Small intestine (tissue), 7 donors: Measurements from ENCODE around the gene DIO3. TPM values are rescaled to one million over a fixed set of nuclear protein-coding genes. Genes with fewer than 3 reads are reported as not detected.

Source experiments
- DNase-seq, 2 donors: peaks; one replicate each; pipeline versions ENCODE4 v3.0.0 to v3.0.0-alpha.2; 2013
- FAIRE-seq: peaks from 2 replicates; lab custom pipeline; 2012; peaks lifted over from hg19 to GRCh38; lab: Jason Lieb, UNC
- H3K27ac ChIP-seq, 3 donors: one replicate each; pipeline ENCODE4 v1.5.1; 2013; ENCODE audit warnings: low read length in 2 of 3, mild to moderate bottlenecking in 2 of 3, control low read depth in 1 of 3, inconsistent platforms in 1 of 3, low read depth in 1 of 3, moderate library complexity in 1 of 3
- H3K27me3 ChIP-seq, 3 donors: one replicate each; pipeline ENCODE4 v1.6.1; 2013; ENCODE audit warnings: low read length in 3 of 3, inconsistent platforms in 1 of 3; ENCODE audit not compliant: control insufficient read depth in 3 of 3, insufficient read depth in 3 of 3
- H3K36me3 ChIP-seq, 3 donors: one replicate each; pipeline ENCODE4 v1.6.1; 2013; ENCODE audit warnings: low read length in 3 of 3, inconsistent platforms in 1 of 3, low read depth in 1 of 3, mild to moderate bottlenecking in 1 of 3, moderate library complexity in 1 of 3; ENCODE audit not compliant: control insufficient read depth in 3 of 3, insufficient read depth in 2 of 3
- H3K4me1 ChIP-seq, 3 donors: one replicate each; pipeline ENCODE4 v1.6.1; 2013; ENCODE audit warnings: low read length in 2 of 3, inconsistent platforms in 1 of 3, low read depth in 1 of 3, mild to moderate bottlenecking in 1 of 3, moderate library complexity in 1 of 3; ENCODE audit not compliant: control insufficient read depth in 3 of 3, insufficient read depth in 2 of 3
- H3K4me3 ChIP-seq, 3 donors: one replicate each; pipeline ENCODE4 v1.5.1; 2013; ENCODE audit warnings: low read length in 3 of 3, control low read depth in 1 of 3, inconsistent platforms in 1 of 3, low read depth in 1 of 3, mild to moderate bottlenecking in 1 of 3, moderate library complexity in 1 of 3
- H3K9me3 ChIP-seq, 2 donors: one replicate each; pipeline ENCODE4 v1.6.1; 2013; ENCODE audit warnings: low read depth in 1 of 2, low read length in 1 of 2; ENCODE audit not compliant: control insufficient read depth in 2 of 2, insufficient read depth in 1 of 2
- WGBS, 3 donors: extraction: QIAGEN DNeasy Blood & Tissue Kit; methylation state at CpG; one replicate each; pipeline ENCODE4 v1.1.7; 2013; 5-methylcytosine and 5-hydroxymethylcytosine counted together
- polyA plus RNA-seq, 4 donors: library from polyadenylated mRNA; stranded (reverse) in 3 of 4; unstranded in 1 of 4; fragments of 200-250 nt in 3 of 4; fragments of 120-200 nt in 1 of 4; gene quantifications; one replicate each; pipeline versions ENCODE4 v1.2.1 to v1.2.3, GENCODE V29; 2013
- donor health status: healthy with polysubstance abuse.
- donor health status: control.
- donor health status: control.
- donor health status: Bipolar disorder and iron deficiency.
- donor health status: healthy.

DIO3 gene
- polyA plus RNA-seq, 4 donors = 2.0 to 16.6 TPM; not detected in 2

DNA sequence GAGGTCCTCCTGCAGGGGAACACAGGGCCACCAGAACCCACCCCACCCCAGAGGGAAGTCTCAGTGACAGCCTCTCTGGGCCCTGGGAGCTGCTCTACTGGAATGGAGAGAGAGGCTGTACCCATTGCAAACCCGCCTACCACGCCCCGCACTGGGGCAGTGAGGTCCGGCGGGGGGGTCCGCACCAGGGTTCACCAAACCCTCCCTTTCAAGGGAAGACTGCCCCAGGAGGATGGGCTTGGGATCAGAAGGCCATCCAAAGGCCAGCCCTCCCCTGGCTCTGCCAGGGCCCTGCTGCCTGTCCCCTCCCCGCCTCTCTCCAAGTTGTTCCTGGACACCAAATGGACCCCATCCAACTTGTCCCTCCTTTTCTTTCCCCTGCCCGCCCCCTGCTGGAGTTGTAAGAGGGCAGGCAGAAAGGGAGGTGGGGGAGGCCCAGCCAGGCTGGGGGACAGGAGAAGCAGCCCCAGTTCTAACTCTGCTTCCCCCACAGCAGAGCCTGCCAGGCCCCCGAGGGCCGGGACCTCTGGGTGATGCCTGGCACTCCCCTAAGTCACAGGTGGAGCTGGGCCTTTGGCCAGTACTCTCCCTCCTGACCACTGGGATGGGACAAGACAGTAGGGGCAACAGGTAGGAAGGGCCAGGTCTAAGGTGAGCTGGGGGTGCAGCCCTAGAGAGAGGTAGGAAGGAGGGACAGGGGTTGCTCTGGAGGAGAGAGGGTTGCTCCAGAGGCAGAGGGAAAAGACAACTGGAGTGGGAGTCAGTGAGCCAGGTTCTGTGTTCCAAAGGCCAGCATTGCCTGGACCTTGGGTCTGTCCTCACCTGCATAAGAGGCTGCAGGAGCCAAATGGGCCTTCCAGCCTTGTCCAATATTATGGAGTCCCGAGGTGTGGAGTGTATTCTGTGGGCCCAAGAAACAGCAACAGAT lies 3.2 kb upstream of the DIO3 start:
- Histone ChIP-seq H3K36me3 (peaks cover 0 to 33% (median 0%) of the 10 kb centered on the region in 3 donors), H3K4me1 (peaks cover 0 to 15% (median 0%) of the 10 kb centered on the region in 3 donors), H3K27me3 (peaks cover 27 to 42% (median 32%) of the 10 kb centered on the region in 3 donors), H3K27ac (no peak overlapping the region), H3K4me3 (peak overlapping the region in 1 of 3 donors; percentile 66), H3K9me3 (peaks cover 0 to 15% of the 10 kb centered on the region in 2 donors)
- DNase-seq (peak in 1 of 2 donors; percentile 17), FAIRE-seq (no peak)
- 67 to 87% (median 84%) methylated on average over 11 of the region's 11 CpGs for WGBS, 3 donors

DNA sequence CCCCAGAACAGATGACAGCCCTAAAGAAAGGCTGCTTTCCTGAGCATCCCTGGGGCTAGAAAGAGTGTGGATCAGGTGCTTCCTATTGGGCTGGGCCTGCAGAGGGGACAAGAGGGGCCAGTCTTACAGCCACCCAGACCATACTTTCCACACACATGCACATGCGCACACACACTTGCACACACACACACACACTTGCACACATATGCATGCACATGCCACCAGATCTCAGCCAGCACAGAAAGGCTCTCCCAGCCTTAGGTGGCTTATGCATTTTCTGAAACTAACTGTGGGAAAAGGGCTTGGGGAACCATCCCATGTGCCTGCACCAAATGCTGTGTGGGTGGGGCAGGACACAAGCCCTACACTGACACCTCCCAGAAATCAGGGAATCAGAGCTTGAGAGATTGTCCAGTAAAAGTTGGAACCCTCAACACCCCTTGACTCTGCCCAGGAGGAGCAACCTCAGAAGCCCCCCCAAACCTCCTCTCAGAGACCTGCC lies 2.5 kb upstream of the DIO3 start:
- H3K4me3 ChIP-seq = peak overlapping the region in 1 of 3 donors; percentile 66
- peaks cover 33 to 49% (median 39%) of the 10 kb centered on the region in 3 donors for H3K27me3 ChIP-seq
- no peak for FAIRE-seq
- peaks cover 0 to 33% (median 0%) of the 10 kb centered on the region in 3 donors for H3K36me3 ChIP-seq
- no peak overlapping the region for H3K27ac ChIP-seq
- DNase-seq = no peak
- H3K9me3 ChIP-seq = peaks cover 0 to 15% of the 10 kb centered on the region in 2 donors
- 94 to 100% (median 95%) methylated on average over 1 of the region's 1 CpG for WGBS, 3 donors
- peaks cover 0 to 15% (median 0%) of the 10 kb centered on the region in 3 donors for H3K4me1 ChIP-seq

DNA sequence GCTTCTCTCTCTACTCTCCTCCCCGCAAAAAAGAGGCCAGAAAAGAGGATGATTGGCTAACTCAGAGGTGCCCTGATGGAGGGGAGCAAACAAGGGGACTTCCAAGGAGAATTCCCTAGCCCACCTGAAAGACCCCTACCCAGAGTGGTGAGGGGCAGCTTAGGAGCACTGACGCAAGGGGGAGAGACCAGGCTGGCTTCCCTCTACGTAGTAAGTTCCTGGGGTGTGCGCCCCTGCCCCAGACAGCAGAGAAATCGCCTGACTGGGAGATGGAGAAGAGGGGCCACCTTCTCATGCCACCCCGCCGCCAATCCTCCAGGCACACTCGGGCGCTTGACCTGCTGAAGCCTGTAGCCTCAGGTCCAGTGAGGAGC lies 2.1 kb upstream of the DIO3 start:
- H3K4me1 ChIP-seq = peaks cover 0 to 15% (median 0%) of the 10 kb centered on the region in 3 donors
- WGBS, 3 donors = 46 to 52% (median 51%) methylated on average over 8 to 9 of the region's 9 CpGs
- peak overlapping the region in 1 of 3 donors; percentile 65 for H3K27ac ChIP-seq
- H3K9me3 ChIP-seq = peaks cover 0 to 15% of the 10 kb centered on the region in 2 donors
- no peak for FAIRE-seq
- peak overlapping the region in 1 of 3 donors; percentile 66 for H3K4me3 ChIP-seq
- H3K36me3 ChIP-seq = peaks cover 0 to 31% (median 0%) of the 10 kb centered on the region in 3 donors
- DNase-seq = no peak
- peaks cover 37 to 54% (median 43%) of the 10 kb centered on the region in 3 donors for H3K27me3 ChIP-seq

DNA sequence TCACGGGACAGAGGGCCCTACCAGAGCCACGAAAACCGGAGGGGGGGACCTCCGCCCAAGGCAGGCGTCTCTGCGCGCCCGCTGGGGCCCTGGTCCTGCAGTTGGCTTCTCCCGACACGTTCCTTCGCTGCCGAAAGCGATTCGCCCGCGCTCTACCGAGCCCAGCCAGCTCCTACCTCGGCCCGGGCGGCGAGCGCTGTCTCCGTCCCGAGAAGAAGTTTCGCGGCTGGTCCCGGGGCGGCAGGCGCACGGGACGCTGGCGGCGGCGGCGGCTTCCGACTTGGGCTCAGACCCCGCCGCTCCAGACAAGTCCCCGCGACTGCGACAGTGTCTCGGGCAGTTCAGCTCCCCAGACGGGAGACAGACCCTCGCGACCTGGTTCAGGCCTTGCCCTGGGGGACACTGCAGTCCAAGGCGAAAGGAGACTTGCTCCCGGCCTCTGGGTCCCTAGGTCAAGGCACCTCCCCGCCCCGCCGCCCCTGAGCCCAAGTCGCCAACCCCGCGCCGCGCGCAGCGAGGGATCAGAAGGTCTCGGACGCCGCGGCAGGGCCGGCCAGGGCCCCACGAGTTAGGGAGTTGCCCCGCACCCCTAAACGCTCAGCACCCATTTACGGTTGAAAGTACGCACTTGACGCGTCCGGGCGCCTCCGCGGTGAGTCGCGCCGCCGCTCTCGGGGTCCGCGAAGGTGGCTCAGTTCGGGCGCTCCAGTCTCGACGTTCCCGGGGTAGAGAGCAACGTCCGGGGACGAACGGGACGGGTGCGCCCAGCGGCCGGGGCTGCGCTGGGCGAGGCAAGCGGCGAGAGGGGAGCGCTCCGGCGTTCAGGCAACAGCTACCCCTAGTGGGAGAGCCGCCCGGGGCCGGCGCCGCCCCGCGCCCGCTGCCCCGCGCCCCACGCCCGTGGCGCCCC lies 1.4 kb upstream of the DIO3 start:
- DNase-seq (peak in 1 of 2 donors; percentile 80), FAIRE-seq (no peak)
- Histone ChIP-seq H3K4me1 (peaks cover 0 to 10% (median 0%) of the 10 kb centered on the region in 3 donors), H3K9me3 (peaks cover 0 to 15% of the 10 kb centered on the region in 2 donors), H3K36me3 (peaks cover 0 to 29% (median 0%) of the 10 kb centered on the region in 3 donors), H3K4me3 (peak overlapping the region in 1 of 3 donors; percentile 66), H3K27me3 (peaks cover 44 to 60% (median 49%) of the 10 kb centered on the region in 3 donors), H3K27ac (peak overlapping the region in 1 of 3 donors; percentile 65)
- 2 to 6% (median 5%) methylated on average over 85 to 113 of the region's 113 CpGs for WGBS, 3 donors

DNA sequence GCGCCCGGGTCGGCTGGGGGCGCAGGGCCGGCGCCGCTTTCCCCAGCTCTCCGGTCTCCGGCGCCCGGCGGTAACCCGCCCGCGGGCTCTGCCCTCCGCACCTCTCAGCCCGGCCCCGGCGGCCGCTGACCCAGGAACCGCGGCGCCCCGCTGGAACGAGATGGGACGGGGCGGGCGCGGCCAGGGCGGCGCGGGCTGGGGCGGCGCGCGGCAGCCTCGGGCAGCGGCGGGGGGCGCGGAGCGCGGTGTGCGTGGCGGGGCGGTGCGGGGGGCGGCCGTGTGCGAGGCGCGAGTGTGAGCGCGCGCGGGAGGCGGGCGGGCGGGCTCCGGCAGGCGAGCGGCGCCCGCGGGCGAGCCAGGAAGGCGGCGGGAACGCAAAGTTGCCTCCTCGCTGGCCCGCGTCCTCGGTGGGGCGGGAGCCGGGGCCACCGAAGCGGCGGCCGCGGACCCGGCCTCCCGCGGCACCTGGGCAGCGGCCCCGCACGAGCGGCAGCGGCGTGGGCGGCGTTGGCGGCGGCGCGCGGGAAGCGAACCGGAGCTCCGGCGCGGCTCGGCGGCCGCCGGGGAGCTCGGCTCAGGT lies 671 bp upstream of the DIO3 start:
- peaks cover 45 to 67% (median 55%) of the 10 kb centered on the region in 3 donors for H3K27me3 ChIP-seq
- FAIRE-seq (no peak), DNase-seq (no peak)
- peak overlapping the region in 1 of 3 donors; percentile 6 for H3K4me3 ChIP-seq
- H3K4me1 ChIP-seq = peaks cover 0 to 4% (median 0%) of the 10 kb centered on the region in 3 donors
- no peak overlapping the region for H3K27ac ChIP-seq
- peaks cover 0 to 29% (median 0%) of the 10 kb centered on the region in 3 donors for H3K36me3 ChIP-seq
- peaks cover 0 to 15% of the 10 kb centered on the region in 2 donors for H3K9me3 ChIP-seq
- 2 to 11% (median 4%) methylated on average over 16 to 106 of the region's 106 CpGs for WGBS, 3 donors

DNA sequence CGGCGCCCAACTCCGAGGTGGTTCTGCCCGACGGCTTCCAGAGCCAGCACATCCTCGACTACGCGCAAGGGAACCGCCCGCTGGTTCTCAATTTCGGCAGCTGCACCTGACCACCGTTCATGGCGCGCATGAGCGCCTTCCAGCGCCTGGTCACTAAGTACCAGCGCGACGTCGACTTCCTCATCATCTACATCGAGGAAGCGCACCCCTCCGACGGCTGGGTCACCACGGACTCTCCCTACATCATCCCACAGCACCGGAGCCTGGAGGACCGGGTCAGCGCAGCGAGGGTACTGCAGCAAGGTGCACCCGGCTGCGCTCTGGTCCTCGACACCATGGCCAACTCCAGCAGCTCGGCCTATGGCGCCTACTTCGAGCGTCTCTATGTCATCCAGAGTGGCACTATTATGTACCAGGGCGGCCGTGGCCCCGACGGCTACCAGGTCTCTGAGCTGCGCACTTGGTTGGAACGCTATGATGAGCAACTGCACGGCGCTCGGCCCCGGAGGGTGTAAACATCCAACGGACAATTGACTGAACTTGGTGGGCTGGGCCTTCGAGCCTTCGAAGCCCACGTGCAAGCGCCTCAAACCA lies 699 bp downstream of the DIO3 start:
- Histone ChIP-seq H3K4me3 (no peak overlapping the region), H3K4me1 (no peaks in the 10 kb centered on the region), H3K9me3 (peaks cover 0 to 15% of the 10 kb centered on the region in 2 donors), H3K27ac (no peak overlapping the region), H3K36me3 (peaks cover 0 to 20% (median 0%) of the 10 kb centered on the region in 3 donors), H3K27me3 (peaks cover 45 to 81% (median 61%) of the 10 kb centered on the region in 3 donors)
- no peak for FAIRE-seq
- 70 to 83% (median 83%) methylated on average over 51 of the region's 51 CpGs for WGBS, 3 donors
- DNase-seq = no peak

DNA sequence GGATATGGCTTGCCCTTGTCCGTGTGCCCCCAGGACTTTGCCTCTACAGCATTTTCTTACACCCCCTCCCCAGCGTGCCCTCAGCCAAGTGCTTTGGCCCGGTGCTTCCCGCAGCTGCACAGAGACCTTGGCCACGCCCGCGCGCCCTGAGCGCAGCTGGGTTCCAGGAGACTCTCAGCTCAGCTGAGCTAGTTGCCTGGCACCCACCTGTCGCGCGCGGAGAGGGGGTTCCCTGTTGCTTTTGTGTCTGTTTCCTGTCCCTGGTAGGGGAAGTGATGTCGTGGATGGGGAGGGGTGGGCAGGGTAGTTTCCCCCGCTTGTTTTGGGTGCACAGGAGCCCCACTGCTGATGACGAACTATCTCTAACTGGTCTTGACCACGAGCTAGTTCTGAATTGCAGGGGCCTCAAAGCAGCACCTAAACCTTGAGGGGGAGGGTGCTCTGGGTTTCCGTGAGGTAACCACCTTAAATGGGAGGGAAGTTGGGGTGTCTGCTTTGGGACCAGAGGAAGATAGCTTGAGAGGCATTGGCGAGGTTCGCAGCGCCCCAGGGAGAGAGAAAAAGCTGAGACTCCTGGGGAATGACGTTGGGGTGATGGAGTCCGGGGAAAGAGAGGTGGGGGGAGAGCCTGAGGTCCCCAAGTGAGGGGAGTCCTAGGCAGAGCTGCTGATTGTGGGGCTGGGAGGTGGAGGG lies 1.5 kb downstream of the DIO3 start:
- Histone ChIP-seq H3K36me3 (peaks cover 0 to 12% (median 0%) of the 10 kb centered on the region in 3 donors), H3K9me3 (peaks cover 0 to 15% of the 10 kb centered on the region in 2 donors), H3K27me3 (peaks cover 44 to 77% (median 59%) of the 10 kb centered on the region in 3 donors), H3K4me1 (no peaks in the 10 kb centered on the region), H3K27ac (no peak overlapping the region), H3K4me3 (no peak overlapping the region)
- 9 to 20% (median 14%) methylated on average over 23 of the region's 23 CpGs for WGBS, 3 donors
- FAIRE-seq = no peak
- no peak for DNase-seq
